ENCODE results near the gene NHERF2.

Gene NHERF2

GRCh38 chr16:2084895-2085625 is 58.4 kb downstream of the NHERF2 start:
- no peak for DNase-seq

- no peak for DNase-seq
Measured at GRCh38 chr16:2085669-2086068, 59.0 kb downstream of the NHERF2 start.

- DNase-seq = no peak
Measured at GRCh38 chr16:2086106-2086742, 59.5 kb downstream of the NHERF2 start.

GRCh38 chr16:2086812-2087747 is 60.4 kb downstream of the NHERF2 start:
- no peak for DNase-seq

- no peak for DNase-seq
Measured at GRCh38 chr16:2087748-2088631, 61.3 kb downstream of the NHERF2 start.
